Spleen (tissue), 11 donors: ENCODE data around the gene NHEJ1. TPM values are rescaled to one million over a fixed set of nuclear protein-coding genes. Genes with fewer than 3 reads are reported as not detected.
A peak's percentile ranks its signal among the peaks of the same experiment; 100 is the strongest.
"Not testable (repeated sequence)": the region's sequence is repeated elsewhere in the genome, so short reads cannot be mapped to it uniquely, and the experiment has no call there.

Source experiments
- DNase-seq: peaks from one replicate; pipeline ENCODE4 v3.0.0-alpha.2; 2020
- H3K27ac ChIP-seq, 8 donors: fragments of 200-600 bp; sonication (generic) in 7 of 8; 1 replicate in 4 of 8; 2 replicates in 4 of 8; pipeline versions ENCODE4 v1.5.0 to v1.8.0; 2016 to 2021; ENCODE audit warnings: inconsistent platforms in 4 of 8, mild to moderate bottlenecking in 4 of 8, moderate library complexity in 1 of 8
- H3K27me3 ChIP-seq, 7 donors: fragments of 200-600 bp; sonication (generic) in 6 of 7; replicated peaks in 1 of 7; 1 replicate in 4 of 7; 2 replicates in 3 of 7; pipeline versions ENCODE4 v1.5.0 to v1.8.0; 2016 to 2021; ENCODE audit warnings: inconsistent platforms in 3 of 7, mild to moderate bottlenecking in 1 of 7
- H3K36me3 ChIP-seq, 6 donors: fragments of 200-600 bp; sonication (generic) in 5 of 6; 1 replicate in 4 of 6; 2 replicates in 2 of 6; pipeline versions ENCODE4 v1.5.0 to v1.8.0; 2016 to 2021; ENCODE audit warnings: inconsistent platforms in 2 of 6
- H3K4me1 ChIP-seq, 6 donors: fragments of 200-600 bp; sonication (generic) in 5 of 6; 1 replicate in 3 of 6; 2 replicates in 3 of 6; pipeline versions ENCODE4 v1.5.0 to v1.8.0; 2016 to 2021; ENCODE audit warnings: inconsistent platforms in 3 of 6
- H3K4me3 ChIP-seq, 8 donors: fragments of 200-600 bp; sonication (generic) in 7 of 8; 1 replicate in 4 of 8; 2 replicates in 4 of 8; pipeline versions ENCODE4 v1.5.0 to v1.8.0; 2016 to 2021; ENCODE audit warnings: inconsistent platforms in 4 of 8, mild to moderate bottlenecking in 4 of 8, moderate library complexity in 2 of 8
- H3K9me3 ChIP-seq, 8 donors: fragments of 200-600 bp; sonication (generic) in 7 of 8; 1 replicate in 4 of 8; 2 replicates in 4 of 8; pipeline versions ENCODE4 v1.5.0 to v1.8.0; 2016 to 2021; ENCODE audit warnings: inconsistent platforms in 4 of 8
- POLR2A ChIP-seq, 3 donors: fragments of 450-650 bp; IDR thresholded peaks; one replicate each; pipeline ENCODE4 v1.5.1; 2017; ENCODE audit warnings: antibody characterized with exemption in 3 of 3, mild to moderate bottlenecking in 1 of 3
- POLR2AphosphoS5 ChIP-seq, 3 donors: sonication (generic); formaldehyde crosslinking; IDR thresholded peaks; one replicate each; pipeline ENCODE4 v1.5.1; 2017; ENCODE audit warnings: antibody characterized with exemption in 3 of 3
- WGBS, 5 donors: extraction: QIAGEN DNeasy Blood & Tissue Kit in 3 of 5; methylation state at CpG; one replicate each; pipeline versions ENCODE4 v1.1.5 to v1.1.7; 2013 to 2018; 5-methylcytosine and 5-hydroxymethylcytosine counted together
- intact Hi-C: fragments of 100-400 bp; cut with DNase I; formaldehyde crosslinking; loops from one replicate; pipeline ENCODE4 v1.15.0; 2023; ENCODE audit warnings: low total_unique reads
- polyA plus RNA-seq, 3 donors: library from polyadenylated mRNA; stranded (reverse); fragments of 200-250 nt; gene quantifications; one replicate each; pipeline ENCODE4 v1.2.1, GENCODE V29; 2013
- total RNA-seq, 7 donors: library from RNA; depleted of rRNA in 3 of 7; stranded (reverse); fragments of >200 nt in 3 of 7; fragmentation: NEBNext Ultra II Directional in 4 of 7; extraction: Animal tissue kit (Norgen Biotek cat#: 25700) in 4 of 7; gene quantifications; one replicate each; pipeline versions ENCODE4 v1.1.0 to v1.2.1, GENCODE V29; 2016 to 2021
- TF ChIP-seq, protein P1 (sequence below), 11 experiments: fragments of 200-600 bp in 7 of 11; fragments of 450-650 bp in 4 of 11; sonication (generic) in 4 of 11; IDR thresholded peaks in 8 of 11; conservative IDR thresholded peaks in 3 of 11; 1 replicate in 7 of 11; 2 replicates in 4 of 11; pipeline versions ENCODE4 v1.4.0 to v1.8.0; 2016 to 2021; ENCODE audit warnings: antibody characterized with exemption in 11 of 11, inconsistent platforms in 4 of 11, mild to moderate bottlenecking in 1 of 11
- donor health status: healthy with polysubstance abuse.
- donor health status: DM: no; HTN: no; CAD: no; lungs with moderate emphysema.
- donor health status: DM: no; HTN: no; CAD: no.
- donor health status: Bipolar disorder and iron deficiency.
- donor health status: healthy.
- donor health status: DM: no; HTN: no; CAD: no.
- donor health status: DM: yes; HTN: yes; CAD: no.

NHEJ1 gene
- total and polyA plus RNA-seq, 10 donors: 5.5 to 25.9 (median 14.0) TPM

DNA sequence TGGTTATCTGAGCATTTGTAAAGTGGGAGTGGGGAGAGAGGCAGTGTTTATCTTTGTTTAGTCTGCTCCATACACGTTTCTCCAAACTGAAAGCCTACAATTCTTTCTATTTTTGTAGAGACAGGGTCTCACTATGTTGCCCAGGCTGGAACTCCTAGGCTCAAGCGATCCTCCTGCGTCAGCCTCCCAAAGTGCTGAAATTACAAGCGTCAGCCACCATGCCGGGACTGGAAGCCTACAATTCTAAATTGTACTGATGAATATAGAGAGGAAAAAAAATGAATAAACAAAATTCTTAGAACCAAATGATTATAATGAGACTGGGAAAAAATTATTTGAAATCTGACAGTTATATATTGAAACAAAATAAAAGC lies 44.5 kb upstream of the NHEJ1 start:
- intact Hi-C loops: loop anchor here (5.0 kb wide), 1 partner anchor 33 kb away; the partner anchor contains the start of gene SLC23A3
- H3K4me1 ChIP-seq: peaks cover 7 to 42% (median 29%) of the 10 kb centered on the region in 6 donors
- H3K36me3 ChIP-seq: peaks cover 0 to 27% (median 15%) of the 10 kb centered on the region in 6 donors
- no peak overlapping the region for H3K4me3 ChIP-seq
- H3K27me3 ChIP-seq: peaks cover 0 to 4% (median 0%) of the 10 kb centered on the region in 7 donors
- WGBS, 5 donors: 90 to 96% (median 94%) methylated on average over 5 of the region's 5 CpGs
- TF ChIP-seq, protein P1, sequence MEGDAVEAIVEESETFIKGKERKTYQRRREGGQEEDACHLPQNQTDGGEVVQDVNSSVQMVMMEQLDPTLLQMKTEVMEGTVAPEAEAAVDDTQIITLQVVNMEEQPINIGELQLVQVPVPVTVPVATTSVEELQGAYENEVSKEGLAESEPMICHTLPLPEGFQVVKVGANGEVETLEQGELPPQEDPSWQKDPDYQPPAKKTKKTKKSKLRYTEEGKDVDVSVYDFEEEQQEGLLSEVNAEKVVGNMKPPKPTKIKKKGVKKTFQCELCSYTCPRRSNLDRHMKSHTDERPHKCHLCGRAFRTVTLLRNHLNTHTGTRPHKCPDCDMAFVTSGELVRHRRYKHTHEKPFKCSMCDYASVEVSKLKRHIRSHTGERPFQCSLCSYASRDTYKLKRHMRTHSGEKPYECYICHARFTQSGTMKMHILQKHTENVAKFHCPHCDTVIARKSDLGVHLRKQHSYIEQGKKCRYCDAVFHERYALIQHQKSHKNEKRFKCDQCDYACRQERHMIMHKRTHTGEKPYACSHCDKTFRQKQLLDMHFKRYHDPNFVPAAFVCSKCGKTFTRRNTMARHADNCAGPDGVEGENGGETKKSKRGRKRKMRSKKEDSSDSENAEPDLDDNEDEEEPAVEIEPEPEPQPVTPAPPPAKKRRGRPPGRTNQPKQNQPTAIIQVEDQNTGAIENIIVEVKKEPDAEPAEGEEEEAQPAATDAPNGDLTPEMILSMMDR (IDR thresholded peaks at IDR 0.05 in 8 of 11, conservative IDR thresholded peaks at IDR 0.05 in 3 of 11): no peak
- TF ChIP-seq POLR2AphosphoS5 (IDR thresholded peaks at IDR 0.05): no peak
- TF ChIP-seq POLR2A (IDR thresholded peaks at IDR 0.05): no peak
- H3K27ac ChIP-seq: no peak overlapping the region
- no peaks in the 10 kb centered on the region for H3K9me3 ChIP-seq
- peak; percentile 19 for DNase-seq

- intact Hi-C loops: loop anchor here (5.0 kb wide), 1 partner anchor 32 kb away; the partner anchor contains the start of gene SLC23A3
- peak; percentile 34 for DNase-seq
- TF ChIP-seq, protein P1 (IDR thresholded peaks at IDR 0.05 in 8 of 11, conservative IDR thresholded peaks at IDR 0.05 in 3 of 11): no peak
- TF ChIP-seq POLR2AphosphoS5 (IDR thresholded peaks at IDR 0.05) (no peak), POLR2A (IDR thresholded peaks at IDR 0.05) (no peak)
- peaks cover 0 to 7% (median 0%) of the 10 kb centered on the region in 7 donors for H3K27me3 ChIP-seq
- H3K36me3 ChIP-seq: peaks cover 0 to 21% (median 13%) of the 10 kb centered on the region in 6 donors
- H3K4me3 ChIP-seq: no peak overlapping the region
- 87 to 97% (median 95%) methylated on average over 7 of the region's 7 CpGs for WGBS, 5 donors
- no peaks in the 10 kb centered on the region for H3K9me3 ChIP-seq
- peaks cover 7 to 36% (median 27%) of the 10 kb centered on the region in 6 donors for H3K4me1 ChIP-seq
- H3K27ac ChIP-seq: no peak overlapping the region
Observed at GRCh38 chr2:219204425-219205164, 44.0 kb upstream of the NHEJ1 start.

DNA sequence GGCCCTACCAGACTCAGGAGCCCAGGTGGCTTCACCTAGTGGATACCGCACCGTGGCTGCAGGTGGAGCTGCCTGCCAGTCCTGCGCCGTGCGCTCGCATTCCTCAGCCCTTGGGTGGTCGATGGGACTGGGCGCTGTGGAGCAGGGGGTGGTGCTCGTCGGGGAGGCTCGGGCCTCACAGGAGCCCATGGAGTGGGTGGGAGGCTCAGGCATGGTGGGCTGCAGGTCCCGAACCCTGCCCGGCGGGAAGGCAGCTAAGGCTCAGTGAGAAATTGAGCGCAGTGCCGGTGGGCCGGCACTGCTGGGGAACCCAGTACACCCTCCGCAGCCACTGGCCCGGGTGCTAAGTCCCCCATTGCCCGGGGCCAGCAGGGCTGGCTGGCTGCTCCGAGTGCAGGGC lies 40.7 kb upstream of the NHEJ1 start:
- H3K36me3 ChIP-seq, H3K9me3 ChIP-seq, DNase-seq, intact Hi-C loops, H3K4me3 ChIP-seq, H3K27ac ChIP-seq, H3K4me1 ChIP-seq: not testable (repeated sequence)
- 83 to 94% (median 91%) methylated on average over 8 to 21 of the region's 21 CpGs for WGBS, 5 donors
- peaks cover 0 to 20% (median 0%) of the 10 kb centered on the region in 7 donors for H3K27me3 ChIP-seq

DNA sequence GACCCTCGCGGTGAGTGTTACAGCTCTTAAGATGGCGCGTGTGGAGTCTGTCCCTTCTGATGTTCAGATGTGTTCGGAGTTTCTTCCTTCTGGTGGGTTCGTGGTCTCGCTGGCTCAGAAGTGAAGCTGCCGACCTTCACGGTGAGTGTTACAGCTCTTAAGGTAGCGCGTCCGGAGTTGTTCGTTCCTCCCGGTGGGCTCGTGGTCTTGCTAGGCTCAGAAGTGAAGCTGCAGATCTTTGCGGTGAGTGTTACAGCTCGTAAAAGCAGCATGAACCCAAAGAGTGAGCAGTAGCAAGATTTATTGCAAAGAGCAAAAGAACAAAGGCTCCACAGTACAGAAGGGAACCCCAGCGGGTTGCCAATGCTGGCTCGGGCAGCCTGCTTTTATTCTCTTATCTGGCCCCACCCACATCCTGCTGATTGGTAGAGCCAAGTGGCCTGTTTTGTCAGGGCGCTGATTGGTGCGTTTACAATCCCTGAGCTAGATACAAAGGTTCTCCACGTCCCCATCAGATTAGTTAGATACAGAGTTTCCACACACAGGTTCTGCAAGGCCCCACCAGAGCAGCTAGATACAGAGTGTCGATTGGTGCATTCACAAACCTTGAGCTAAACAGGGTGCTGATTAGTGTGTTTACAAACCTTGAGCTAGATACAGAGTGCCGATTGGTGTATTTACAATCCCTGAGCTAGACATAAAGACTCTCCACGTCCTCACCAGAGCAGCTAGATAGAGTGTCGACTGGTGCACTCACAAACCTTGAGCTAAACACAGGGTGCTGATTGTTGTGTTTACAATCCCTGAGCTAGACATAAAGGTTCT lies 40.1 kb upstream of the NHEJ1 start:
- H3K4me1 ChIP-seq, intact Hi-C loops, H3K9me3 ChIP-seq, H3K36me3 ChIP-seq: not testable (repeated sequence)
- Histone ChIP-seq H3K27ac (peak overlapping the region in 3 of 8 donors; percentile 13 to 68 (median 48)), H3K4me3 (peak overlapping the region in 1 of 8 donors; percentile 35), H3K27me3 (peaks cover 0 to 20% (median 0%) of the 10 kb centered on the region in 7 donors)
- DNase-seq: peak; percentile 54
- 68 to 81% (median 79%) methylated on average over 23 to 25 of the region's 26 CpGs for WGBS, 5 donors
